Motor neuron (in vitro differentiated cells): ENCODE data around the gene ERGIC3. TPM values are rescaled to one million over a fixed set of nuclear protein-coding genes. Genes with fewer than 3 reads are reported as not detected.

Source experiments
- ATAC-seq, 8 experiments: fragments of 200-7000 bp; cut with Tn5 transposase; replicated peaks in 6 of 8; 2 replicates each; pipeline ENCODE4 v1.8.0; 2021; ENCODE audit warnings: mild to moderate bottlenecking in 8 of 8, moderate library complexity in 8 of 8
- H3K27ac ChIP-seq, 2 donors: fragments of 250-450 bp; sonication (Bioruptor Pico); 2 replicates each; pipeline ENCODE4 v1.9.0; 2021; ENCODE audit warnings: antibody characterized with exemption in 2 of 2, mild to moderate bottlenecking in 2 of 2, moderate library complexity in 1 of 2
- H3K4me1 ChIP-seq, 2 donors: fragments of 250-450 bp; sonication (Bioruptor Pico); replicated peaks in 1 of 2; 2 replicates each; pipeline ENCODE4 v1.6.1; 2021; ENCODE audit warnings: antibody characterized with exemption in 2 of 2, mild to moderate bottlenecking in 2 of 2, moderate library complexity in 1 of 2
- H3K4me3 ChIP-seq, 5 donors: fragments of 250-450 bp; sonication (Bioruptor Pico); 2 replicates each; pipeline ENCODE4 v1.9.0; 2021; ENCODE audit warnings: antibody characterized with exemption in 5 of 5, mild to moderate bottlenecking in 5 of 5, moderate library complexity in 4 of 5
- WGBS, 10 experiments: fragments of 450-650 bp; shearing (Covaris generic); methylation state at CpG; one replicate each; pipeline ENCODE4 v1.0.0; 2022; 5-methylcytosine and 5-hydroxymethylcytosine counted together
- in situ Hi-C, 9 experiments: fragments of 400-800 bp; cut with MboI; loops; one replicate each; pipeline ENCODE4 v1.15.0; 2021; ENCODE audit warnings: low sequenced_read_pairs in 9 of 9, low pct_unique_long_range_greater_than_20kb in 2 of 9; ENCODE audit not compliant: unreplicated experiment in 9 of 9
- total RNA-seq, 8 experiments: library from RNA; unstranded; fragments of 300-600 nt; gene quantifications; 2 replicates each; pipeline versions ENCODE4 v1.2.3 to v1.2.4, GENCODE V29; 2022

The ERGIC3 gene
- 100 to 1,000 TPM; 148 to 328 (median 266) TPM for total RNA-seq

DNA sequence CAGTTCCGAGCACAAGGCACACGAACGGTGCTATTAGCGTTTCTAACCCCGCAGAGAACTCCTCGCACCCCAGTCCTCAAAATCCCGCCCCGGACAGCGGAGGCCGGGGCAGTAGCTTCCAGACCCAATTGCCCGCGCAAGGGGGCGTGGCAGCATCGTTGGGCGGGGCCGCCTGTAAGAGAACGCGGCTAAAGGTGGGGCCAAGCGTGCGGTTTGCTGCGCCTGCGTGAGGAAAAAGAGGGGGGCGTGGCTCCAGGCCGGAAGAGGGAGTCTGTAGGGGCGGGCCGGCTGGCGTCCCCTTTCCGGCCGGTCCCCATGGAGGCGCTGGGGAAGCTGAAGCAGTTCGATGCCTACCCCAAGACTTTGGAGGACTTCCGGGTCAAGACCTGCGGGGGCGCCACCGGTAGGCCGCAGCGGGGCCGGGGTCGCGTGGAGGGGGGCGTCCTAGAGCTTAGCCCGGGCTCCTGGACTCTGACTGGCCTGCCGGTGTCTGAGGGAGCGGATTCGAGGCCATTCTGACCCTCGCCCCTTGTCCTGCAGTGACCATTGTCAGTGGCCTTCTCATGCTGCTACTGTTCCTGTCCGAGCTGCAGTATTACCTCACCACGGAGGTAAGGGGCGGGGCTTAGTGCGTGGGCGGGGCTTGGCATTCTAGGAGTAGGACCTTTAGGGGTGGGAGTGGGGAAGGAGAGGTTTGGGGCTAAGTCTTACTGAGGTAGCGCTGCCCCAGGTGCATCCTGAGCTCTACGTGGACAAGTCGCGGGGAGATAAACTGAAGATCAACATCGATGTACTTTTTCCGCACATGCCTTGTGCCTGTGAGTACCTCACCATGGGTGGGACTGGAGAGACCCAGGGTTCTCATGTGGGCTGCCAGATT lies at the start of gene ERGIC3:
Gene ERGIC3, plus strand, starts transcription at position 296 of the 880 bp plus-strand sequence. Its CDS starts 20 bp downstream, at position 316.
- WGBS, 10 experiments = 0 to 1% (median 0%) methylated on average over 1 to 10 of the region's 57 CpGs; no CpG with 5 or more reads in 5 of the 10 experiments
- ATAC-seq = peak; percentile 82 to 98 (median 94)
- Histone ChIP-seq H3K4me1 (peaks cover 5 to 8% of the 10 kb centered on the region in 2 donors), H3K4me3 (peak within 1 kb of the TSS; percentile 65 to 99 (median 94)), H3K27ac (peak within 1 kb of the TSS; percentile 93 to 95)
- in situ Hi-C loops = no loop called here

DNA sequence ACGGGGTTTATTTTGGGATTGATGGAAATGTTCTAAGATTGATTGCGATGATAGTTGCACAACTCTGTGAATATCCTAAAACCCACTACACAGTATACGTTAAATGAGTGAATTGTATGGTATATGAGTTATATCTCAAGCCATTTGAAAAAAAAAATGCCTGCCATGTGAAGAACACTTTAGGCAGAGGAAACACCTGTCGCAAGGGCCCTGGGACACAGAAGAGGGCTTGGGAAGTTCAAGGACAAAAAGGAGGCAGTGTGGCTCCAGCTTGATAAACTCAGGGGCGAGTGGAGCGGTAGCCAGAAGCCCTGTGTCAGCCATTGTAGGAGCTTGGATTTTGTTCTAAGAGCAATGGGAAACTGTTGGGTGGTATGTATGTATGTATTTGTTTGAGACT lies 49.5 kb upstream of the ERGIC3 start:
- no peak for ATAC-seq
- Histone ChIP-seq H3K4me1 (no peaks in the 10 kb centered on the region), H3K4me3 (no peak overlapping the region), H3K27ac (no peak overlapping the region)
- 80 to 100% (median 96%) methylated on average over 1 to 4 of the region's 6 CpGs; no CpG with 5 or more reads in 2 of the 10 experiments for WGBS, 10 experiments
- in situ Hi-C loops = loop anchor here in 1 of 9 experiments (25.0 kb wide), 1 partner anchor 395 kb away; no protein-coding TSS in a partner anchor

DNA sequence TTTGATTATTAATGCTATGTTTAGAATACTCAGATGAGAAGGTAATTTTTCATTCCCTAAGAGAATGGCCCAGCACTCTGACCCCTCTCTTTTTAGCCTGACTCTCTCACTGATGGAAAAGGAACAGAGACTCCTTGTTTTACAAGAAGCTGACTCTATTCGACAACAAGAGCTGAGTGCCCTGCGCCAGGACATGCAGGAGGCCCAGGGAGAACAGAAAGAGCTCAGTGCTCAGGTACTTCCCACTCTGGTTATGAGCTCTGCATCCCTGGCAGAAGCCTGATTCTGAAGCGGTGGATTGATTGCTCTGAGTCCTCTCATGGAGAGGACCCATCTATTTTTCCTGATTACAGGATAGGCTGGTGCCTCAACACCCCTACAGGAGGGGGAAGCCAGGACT lies 45.4 kb upstream of the ERGIC3 start:
- Histone ChIP-seq H3K4me3 (no peak overlapping the region), H3K4me1 (no peaks in the 10 kb centered on the region), H3K27ac (no peak overlapping the region)
- in situ Hi-C loops = loop anchor here in 1 of 9 experiments (25.0 kb wide), 1 partner anchor 391 kb away; no protein-coding TSS in a partner anchor
- 87 to 100% (median 97%) methylated on average over 1 to 3 of the region's 3 CpGs; no CpG with 5 or more reads in 4 of the 10 experiments for WGBS, 10 experiments
- no peak for ATAC-seq

DNA sequence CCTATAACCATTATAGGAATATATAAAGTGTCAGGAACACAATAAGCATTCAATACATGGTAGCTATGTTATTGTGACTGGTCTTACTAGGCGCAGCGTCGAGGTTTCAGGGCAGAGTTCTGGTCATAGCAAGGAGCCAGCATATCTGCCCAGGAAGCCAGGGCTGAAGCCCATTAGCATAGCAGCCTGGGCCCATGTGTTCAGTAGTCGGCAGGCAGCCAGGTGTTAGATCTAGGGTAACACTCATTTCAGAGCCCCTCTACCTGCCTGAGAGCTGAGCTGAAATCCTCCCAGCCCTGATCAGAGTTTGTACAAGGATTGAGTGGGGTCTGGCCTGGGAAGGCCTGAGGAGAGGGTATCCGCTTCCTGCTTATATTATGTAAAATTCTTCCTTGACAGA lies 44.6 kb upstream of the ERGIC3 start:
- in situ Hi-C loops = loop anchor here in 1 of 9 experiments (25.0 kb wide), 1 partner anchor 390 kb away; no protein-coding TSS in a partner anchor
- no peak overlapping the region for H3K4me3 ChIP-seq
- no peaks in the 10 kb centered on the region for H3K4me1 ChIP-seq
- peak in 1 of 8 experiments; percentile 28 for ATAC-seq
- H3K27ac ChIP-seq = no peak overlapping the region
- 76 to 100% (median 99%) methylated on average over 1 to 5 of the region's 5 CpGs; no CpG with 5 or more reads in 2 of the 10 experiments for WGBS, 10 experiments

DNA sequence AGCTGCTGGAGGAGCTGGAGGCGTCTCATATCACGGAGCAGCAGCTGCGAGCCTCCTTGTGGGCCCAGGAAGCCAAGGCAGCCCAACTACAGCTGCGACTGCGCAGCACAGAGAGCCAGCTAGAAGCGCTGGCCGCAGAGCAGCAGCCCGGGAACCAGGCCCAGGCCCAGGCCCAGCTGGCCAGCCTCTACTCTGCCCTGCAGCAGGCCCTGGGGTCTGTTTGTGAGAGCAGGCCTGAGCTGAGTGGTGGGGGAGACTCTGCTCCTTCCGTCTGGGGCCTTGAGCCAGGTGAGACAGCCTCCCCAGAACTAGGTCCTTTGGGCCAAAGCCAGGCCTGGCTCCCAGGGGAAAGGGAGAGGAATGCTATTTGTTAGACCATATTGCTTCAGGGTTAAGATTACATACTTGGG lies 44.1 kb upstream of the ERGIC3 start:
- Histone ChIP-seq H3K27ac (no peak overlapping the region), H3K4me1 (no peaks in the 10 kb centered on the region), H3K4me3 (no peak overlapping the region)
- WGBS, 10 experiments = 100% methylated on average over 1 of the region's 9 CpGs; no CpG with 5 or more reads in 9 of the 10 experiments
- peak in 1 of 8 experiments; percentile 64 for ATAC-seq
- in situ Hi-C loops = loop anchor here in 1 of 9 experiments (25.0 kb wide), 1 partner anchor 390 kb away; no protein-coding TSS in a partner anchor

DNA sequence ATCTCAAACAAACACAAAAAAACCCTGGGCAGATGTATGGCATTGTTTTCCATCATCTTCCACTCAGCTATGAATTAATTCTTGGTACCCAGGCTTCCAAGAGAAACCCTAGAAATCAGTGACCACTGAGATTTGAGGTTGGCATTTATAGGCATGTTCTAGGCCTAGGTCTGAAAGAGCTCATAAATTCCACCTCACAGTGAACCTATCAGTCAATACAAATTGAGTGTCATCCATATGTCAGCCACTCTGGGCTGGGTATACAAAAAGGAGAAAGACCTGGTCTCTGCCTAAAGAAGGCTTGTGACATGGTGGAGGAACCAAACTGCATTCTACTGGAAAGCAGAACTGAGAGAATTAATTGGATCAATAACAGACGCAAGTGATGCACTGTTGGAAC lies 42.6 kb upstream of the ERGIC3 start:
- no peak overlapping the region for H3K27ac ChIP-seq
- no peaks in the 10 kb centered on the region for H3K4me1 ChIP-seq
- ATAC-seq = no peak
- in situ Hi-C loops = loop anchor here in 1 of 9 experiments (25.0 kb wide), 1 partner anchor 388 kb away; no protein-coding TSS in a partner anchor
- H3K4me3 ChIP-seq = no peak overlapping the region
- whole genome bisulfite sequencing, 10 experiments = 83 to 100% (median 100%) methylated on average over 1 of the region's 1 CpG; no CpG with 5 or more reads in 4 of the 10 experiments

DNA sequence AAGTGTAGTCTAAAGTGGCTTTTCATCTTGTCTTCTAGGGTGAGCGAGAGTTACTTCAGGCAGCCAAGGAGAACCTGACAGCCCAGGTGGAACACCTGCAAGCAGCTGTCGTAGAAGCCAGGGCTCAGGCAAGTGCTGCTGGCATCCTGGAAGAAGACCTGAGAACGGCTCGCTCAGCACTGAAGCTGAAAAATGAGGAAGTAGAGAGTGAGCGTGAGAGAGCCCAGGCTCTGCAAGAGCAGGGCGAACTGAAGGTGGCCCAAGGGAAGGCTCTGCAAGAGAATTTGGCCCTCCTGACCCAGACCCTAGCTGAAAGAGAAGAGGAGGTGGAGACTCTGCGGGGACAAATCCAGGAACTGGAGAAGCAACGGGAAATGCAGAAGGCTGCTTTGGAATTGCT lies 39.5 kb upstream of the ERGIC3 start:
- no peaks in the 10 kb centered on the region for H3K4me1 ChIP-seq
- no peak overlapping the region for H3K4me3 ChIP-seq
- 70 to 100% (median 100%) methylated on average over 2 to 4 of the region's 8 CpGs; no CpG with 5 or more reads in 3 of the 10 experiments for WGBS, 10 experiments
- H3K27ac ChIP-seq = no peak overlapping the region
- no peak for ATAC-seq
- in situ Hi-C loops = loop anchor here in 1 of 9 experiments (25.0 kb wide), 1 partner anchor 185 kb away; the partner anchor contains the start of genes NFS1 and ROMO1

DNA sequence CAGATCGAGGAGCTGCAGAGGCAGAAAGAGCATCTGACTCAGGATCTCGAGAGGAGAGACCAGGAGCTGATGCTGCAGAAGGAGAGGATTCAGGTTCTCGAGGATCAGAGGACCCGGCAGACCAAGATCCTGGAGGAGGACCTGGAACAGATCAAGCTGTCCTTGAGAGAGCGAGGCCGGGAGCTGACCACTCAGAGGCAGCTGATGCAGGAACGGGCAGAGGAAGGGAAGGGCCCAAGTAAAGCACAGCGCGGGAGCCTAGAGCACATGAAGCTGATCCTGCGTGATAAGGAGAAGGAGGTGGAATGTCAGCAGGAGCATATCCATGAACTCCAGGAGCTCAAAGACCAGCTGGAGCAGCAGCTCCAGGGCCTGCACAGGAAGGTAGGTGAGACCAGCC lies 38.6 kb upstream of the ERGIC3 start:
- H3K4me3 ChIP-seq = no peak overlapping the region
- no peak overlapping the region for H3K27ac ChIP-seq
- H3K4me1 ChIP-seq = no peaks in the 10 kb centered on the region
- 83 to 100% (median 94%) methylated on average over 1 to 5 of the region's 10 CpGs; no CpG with 5 or more reads in 3 of the 10 experiments for WGBS, 10 experiments
- in situ Hi-C loops = loop anchor here in 1 of 9 experiments (25.0 kb wide), 1 partner anchor 184 kb away; the partner anchor contains the start of genes NFS1 and ROMO1
- no peak for ATAC-seq

DNA sequence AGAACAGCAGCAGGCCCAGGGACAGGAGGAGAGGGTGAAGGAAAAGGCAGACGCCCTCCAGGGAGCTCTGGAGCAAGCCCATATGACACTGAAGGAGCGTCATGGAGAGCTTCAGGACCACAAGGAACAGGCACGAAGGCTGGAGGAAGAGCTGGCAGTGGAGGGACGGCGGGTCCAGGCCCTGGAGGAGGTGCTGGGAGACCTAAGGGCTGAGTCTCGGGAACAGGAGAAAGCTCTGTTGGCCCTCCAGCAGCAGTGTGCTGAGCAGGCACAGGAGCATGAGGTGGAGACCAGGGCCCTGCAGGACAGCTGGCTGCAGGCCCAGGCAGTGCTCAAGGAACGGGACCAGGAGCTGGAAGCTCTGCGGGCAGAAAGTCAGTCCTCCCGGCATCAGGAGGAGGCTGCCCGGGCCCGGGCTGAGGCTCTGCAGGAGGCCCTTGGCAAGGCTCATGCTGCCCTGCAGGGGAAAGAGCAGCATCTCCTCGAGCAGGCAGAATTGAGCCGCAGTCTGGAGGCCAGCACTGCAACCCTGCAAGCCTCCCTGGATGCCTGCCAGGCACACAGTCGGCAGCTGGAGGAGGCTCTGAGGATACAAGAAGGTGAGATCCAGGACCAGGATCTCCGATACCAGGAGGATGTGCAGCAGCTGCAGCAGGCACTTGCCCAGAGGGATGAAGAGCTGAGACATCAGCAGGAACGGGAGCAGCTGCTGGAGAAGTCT lies 37.9 kb upstream of the ERGIC3 start:
- Histone ChIP-seq H3K4me3 (no peak overlapping the region), H3K27ac (no peak overlapping the region), H3K4me1 (no peaks in the 10 kb centered on the region)
- no peak for ATAC-seq
- in situ Hi-C loops = loop anchor here in 1 of 9 experiments (25.0 kb wide), 1 partner anchor 183 kb away; the partner anchor contains the start of genes NFS1 and ROMO1
- WGBS, 10 experiments = 33 to 100% (median 94%) methylated on average over 3 to 6 of the region's 16 CpGs; no CpG with 5 or more reads in 3 of the 10 experiments

DNA sequence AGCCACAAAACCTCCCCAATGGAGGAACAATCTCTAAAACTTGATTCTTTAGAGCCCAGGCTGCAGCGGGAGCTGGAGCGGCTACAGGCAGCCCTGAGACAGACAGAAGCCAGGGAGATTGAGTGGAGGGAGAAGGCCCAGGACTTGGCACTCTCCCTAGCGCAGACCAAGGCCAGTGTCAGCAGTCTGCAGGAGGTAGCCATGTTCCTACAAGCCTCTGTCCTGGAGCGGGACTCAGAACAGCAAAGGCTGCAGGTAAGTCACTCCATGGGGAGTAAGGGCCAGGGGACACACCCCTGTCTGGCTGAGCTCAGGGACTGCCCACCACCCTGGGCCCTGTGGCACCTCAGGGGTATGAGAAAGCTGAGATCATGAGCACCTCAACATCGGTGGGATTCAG lies 37.1 kb upstream of the ERGIC3 start:
- Histone ChIP-seq H3K4me3 (no peak overlapping the region), H3K27ac (no peak overlapping the region), H3K4me1 (no peaks in the 10 kb centered on the region)
- in situ Hi-C loops = loop anchor here in 1 of 9 experiments (25.0 kb wide), 1 partner anchor 183 kb away; the partner anchor contains the start of genes NFS1 and ROMO1
- no peak for ATAC-seq
- 90 to 100% (median 100%) methylated on average over 1 to 3 of the region's 5 CpGs; no CpG with 5 or more reads in 5 of the 10 experiments for WGBS, 10 experiments

DNA sequence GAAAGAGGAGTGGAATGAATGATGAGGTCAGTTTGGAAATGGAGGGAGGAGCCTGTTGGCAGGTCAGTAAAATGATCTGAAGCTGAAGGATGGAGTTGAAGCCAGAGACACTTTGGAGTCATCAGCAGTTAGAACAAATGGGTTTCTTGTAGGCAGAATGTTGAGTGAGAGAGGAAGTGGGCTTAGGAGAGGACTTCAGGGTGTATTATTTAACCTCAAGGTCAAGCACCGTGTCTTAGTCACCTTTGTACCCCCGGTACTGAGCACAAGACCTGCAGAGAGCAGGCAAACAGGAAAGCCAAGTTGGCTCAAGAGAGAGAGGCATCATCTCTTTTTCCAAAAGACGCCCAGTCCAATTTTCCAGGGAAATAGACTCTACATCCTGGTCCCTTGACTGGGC lies 35.7 kb upstream of the ERGIC3 start:
- in situ Hi-C loops = loop anchor here in 1 of 9 experiments (25.0 kb wide), 1 partner anchor 181 kb away; the partner anchor contains the start of genes NFS1 and ROMO1
- Histone ChIP-seq H3K4me1 (no peaks in the 10 kb centered on the region), H3K27ac (no peak overlapping the region), H3K4me3 (no peak overlapping the region)
- 71 to 100% (median 92%) methylated on average over 2 to 3 of the region's 3 CpGs; no CpG with 5 or more reads in 3 of the 10 experiments for WGBS, 10 experiments
- ATAC-seq = no peak

DNA sequence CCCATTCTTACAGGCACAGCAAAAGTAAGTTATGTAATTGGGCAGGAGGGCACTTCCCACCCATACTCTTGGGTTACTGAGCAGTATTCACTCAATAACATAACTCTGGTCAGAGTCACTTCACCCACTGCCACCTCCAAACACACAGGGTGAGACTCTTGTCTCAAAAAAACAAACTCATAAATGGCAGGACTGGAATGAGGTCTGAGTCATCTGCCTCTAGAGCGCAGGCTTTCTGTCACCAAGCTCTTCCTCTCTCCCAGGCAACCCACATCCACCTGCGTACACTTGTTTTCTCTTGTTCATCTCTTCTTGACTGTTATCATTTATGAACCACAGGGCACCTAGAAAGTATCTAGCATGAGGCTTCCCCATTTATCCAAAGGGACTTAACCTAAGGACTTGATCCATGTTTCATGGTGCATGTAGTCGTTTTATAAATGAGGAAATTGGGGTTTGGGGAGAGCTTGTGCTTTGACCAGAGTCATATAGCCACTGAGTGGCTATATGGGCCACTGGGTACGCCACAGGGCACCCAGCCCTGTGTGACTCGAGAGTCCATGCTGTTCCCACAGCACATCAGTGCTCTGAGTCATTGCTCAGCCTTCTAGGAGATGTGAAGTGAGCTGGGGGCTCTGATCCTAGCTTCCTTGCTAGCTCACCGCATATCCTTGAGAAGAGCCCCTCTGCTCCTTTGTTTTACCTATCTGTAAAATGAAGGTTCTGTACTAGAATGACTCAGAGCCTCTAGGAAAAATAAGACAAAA lies 34.8 kb upstream of the ERGIC3 start:
- in situ Hi-C loops = loop anchor here in 1 of 9 experiments (25.0 kb wide), 1 partner anchor 180 kb away; the partner anchor contains the start of genes NFS1 and ROMO1

More for the DNA sequence above, 34.8 kb upstream of the ERGIC3 start:
- no peak overlapping the region for H3K4me3 ChIP-seq
- no peak overlapping the region for H3K27ac ChIP-seq
- no peak for ATAC-seq
- no peaks in the 10 kb centered on the region for H3K4me1 ChIP-seq
- WGBS, 10 experiments = 83 to 100% (median 93%) methylated on average over 1 to 5 of the region's 6 CpGs; no CpG with 5 or more reads in 4 of the 10 experiments
